ENCODE data around the gene TNFSF10.

DNA sequence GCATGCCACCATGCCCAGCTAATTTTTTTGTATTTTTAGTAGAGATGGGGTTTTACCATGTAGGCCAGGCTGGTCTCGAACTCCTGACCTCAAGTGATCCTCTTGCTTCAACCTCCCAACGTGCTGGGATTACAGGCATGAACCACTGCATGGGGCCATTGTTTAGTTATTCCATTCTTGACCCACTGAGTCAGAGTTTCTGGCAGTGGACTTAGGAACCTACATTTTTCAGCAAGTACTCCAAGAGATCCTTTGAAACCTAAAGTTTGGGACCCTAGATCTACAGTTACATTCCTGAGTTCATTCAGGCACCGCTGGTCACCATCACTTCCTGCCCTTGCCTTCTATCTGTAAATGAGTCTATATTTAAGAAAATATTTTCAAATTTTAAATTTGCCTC, 1.4 kb upstream of the TNFSF10 start:
- TF ChIP-seq, protein P1, sequence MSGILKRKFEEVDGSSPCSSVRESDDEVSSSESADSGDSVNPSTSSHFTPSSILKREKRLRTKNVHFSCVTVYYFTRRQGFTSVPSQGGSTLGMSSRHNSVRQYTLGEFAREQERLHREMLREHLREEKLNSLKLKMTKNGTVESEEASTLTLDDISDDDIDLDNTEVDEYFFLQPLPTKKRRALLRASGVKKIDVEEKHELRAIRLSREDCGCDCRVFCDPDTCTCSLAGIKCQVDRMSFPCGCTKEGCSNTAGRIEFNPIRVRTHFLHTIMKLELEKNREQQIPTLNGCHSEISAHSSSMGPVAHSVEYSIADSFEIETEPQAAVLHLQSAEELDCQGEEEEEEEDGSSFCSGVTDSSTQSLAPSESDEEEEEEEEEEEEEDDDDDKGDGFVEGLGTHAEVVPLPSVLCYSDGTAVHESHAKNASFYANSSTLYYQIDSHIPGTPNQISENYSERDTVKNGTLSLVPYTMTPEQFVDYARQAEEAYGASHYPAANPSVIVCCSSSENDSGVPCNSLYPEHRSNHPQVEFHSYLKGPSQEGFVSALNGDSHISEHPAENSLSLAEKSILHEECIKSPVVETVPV (CRISPR knock-in tag; IDR thresholded peaks at IDR 0.05): no peak
- TF ChIP-seq, protein P2, sequence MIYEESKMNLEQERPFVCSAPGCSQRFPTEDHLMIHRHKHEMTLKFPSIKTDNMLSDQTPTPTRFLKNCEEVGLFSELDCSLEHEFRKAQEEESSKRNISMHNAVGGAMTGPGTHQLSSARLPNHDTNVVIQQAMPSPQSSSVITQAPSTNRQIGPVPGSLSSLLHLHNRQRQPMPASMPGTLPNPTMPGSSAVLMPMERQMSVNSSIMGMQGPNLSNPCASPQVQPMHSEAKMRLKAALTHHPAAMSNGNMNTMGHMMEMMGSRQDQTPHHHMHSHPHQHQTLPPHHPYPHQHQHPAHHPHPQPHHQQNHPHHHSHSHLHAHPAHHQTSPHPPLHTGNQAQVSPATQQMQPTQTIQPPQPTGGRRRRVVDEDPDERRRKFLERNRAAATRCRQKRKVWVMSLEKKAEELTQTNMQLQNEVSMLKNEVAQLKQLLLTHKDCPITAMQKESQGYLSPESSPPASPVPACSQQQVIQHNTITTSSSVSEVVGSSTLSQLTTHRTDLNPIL (CRISPR knock-in tag; IDR thresholded peaks at IDR 0.05; ENCODE audit: low read depth): no peak
- TF ChIP-seq, protein P3, sequence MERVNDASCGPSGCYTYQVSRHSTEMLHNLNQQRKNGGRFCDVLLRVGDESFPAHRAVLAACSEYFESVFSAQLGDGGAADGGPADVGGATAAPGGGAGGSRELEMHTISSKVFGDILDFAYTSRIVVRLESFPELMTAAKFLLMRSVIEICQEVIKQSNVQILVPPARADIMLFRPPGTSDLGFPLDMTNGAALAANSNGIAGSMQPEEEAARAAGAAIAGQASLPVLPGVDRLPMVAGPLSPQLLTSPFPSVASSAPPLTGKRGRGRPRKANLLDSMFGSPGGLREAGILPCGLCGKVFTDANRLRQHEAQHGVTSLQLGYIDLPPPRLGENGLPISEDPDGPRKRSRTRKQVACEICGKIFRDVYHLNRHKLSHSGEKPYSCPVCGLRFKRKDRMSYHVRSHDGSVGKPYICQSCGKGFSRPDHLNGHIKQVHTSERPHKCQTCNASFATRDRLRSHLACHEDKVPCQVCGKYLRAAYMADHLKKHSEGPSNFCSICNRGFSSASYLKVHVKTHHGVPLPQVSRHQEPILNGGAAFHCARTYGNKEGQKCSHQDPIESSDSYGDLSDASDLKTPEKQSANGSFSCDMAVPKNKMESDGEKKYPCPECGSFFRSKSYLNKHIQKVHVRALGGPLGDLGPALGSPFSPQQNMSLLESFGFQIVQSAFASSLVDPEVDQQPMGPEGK (CRISPR knock-in tag; IDR thresholded peaks at IDR 0.05; ENCODE audit: borderline replicate concordance): no peak
- TF ChIP-seq BACH2 (CRISPR knock-in tag; IDR thresholded peaks at IDR 0.05; ENCODE audit: borderline replicate concordance) (no peak), PPARA (CRISPR knock-in tag; IDR thresholded peaks at IDR 0.05; ENCODE audit: borderline replicate concordance) (no peak), ZNF70 (CRISPR knock-in tag; IDR thresholded peaks at IDR 0.05) (no peak), ZC3H10 (CRISPR knock-in tag; IDR thresholded peaks at IDR 0.05) (no peak), ZNF8 (CRISPR knock-in tag; IDR thresholded peaks at IDR 0.05) (no peak), GLIS3 (CRISPR knock-in tag; IDR thresholded peaks at IDR 0.05) (no peak)
- TF ChIP-seq, protein P4, sequence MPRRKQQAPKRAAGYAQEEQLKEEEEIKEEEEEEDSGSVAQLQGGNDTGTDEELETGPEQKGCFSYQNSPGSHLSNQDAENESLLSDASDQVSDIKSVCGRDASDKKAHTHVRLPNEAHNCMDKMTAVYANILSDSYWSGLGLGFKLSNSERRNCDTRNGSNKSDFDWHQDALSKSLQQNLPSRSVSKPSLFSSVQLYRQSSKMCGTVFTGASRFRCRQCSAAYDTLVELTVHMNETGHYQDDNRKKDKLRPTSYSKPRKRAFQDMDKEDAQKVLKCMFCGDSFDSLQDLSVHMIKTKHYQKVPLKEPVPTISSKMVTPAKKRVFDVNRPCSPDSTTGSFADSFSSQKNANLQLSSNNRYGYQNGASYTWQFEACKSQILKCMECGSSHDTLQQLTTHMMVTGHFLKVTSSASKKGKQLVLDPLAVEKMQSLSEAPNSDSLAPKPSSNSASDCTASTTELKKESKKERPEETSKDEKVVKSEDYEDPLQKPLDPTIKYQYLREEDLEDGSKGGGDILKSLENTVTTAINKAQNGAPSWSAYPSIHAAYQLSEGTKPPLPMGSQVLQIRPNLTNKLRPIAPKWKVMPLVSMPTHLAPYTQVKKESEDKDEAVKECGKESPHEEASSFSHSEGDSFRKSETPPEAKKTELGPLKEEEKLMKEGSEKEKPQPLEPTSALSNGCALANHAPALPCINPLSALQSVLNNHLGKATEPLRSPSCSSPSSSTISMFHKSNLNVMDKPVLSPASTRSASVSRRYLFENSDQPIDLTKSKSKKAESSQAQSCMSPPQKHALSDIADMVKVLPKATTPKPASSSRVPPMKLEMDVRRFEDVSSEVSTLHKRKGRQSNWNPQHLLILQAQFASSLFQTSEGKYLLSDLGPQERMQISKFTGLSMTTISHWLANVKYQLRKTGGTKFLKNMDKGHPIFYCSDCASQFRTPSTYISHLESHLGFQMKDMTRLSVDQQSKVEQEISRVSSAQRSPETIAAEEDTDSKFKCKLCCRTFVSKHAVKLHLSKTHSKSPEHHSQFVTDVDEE (CRISPR knock-in tag; IDR thresholded peaks at IDR 0.05): no peak
